GM21619 (cell line): ENCODE data around the gene SDF4.
"Not testable (repeated sequence)": the region's sequence is repeated elsewhere in the genome, so short reads cannot be mapped to it uniquely, and the experiment has no call there.

Experiments
- ATAC-seq: cut with Tn5 transposase; IDR thresholded peaks from one replicate; pipeline ENCODE4 v1.9.1; 2021; ENCODE audit not compliant: unreplicated experiment

SDF4 gene

DNA sequence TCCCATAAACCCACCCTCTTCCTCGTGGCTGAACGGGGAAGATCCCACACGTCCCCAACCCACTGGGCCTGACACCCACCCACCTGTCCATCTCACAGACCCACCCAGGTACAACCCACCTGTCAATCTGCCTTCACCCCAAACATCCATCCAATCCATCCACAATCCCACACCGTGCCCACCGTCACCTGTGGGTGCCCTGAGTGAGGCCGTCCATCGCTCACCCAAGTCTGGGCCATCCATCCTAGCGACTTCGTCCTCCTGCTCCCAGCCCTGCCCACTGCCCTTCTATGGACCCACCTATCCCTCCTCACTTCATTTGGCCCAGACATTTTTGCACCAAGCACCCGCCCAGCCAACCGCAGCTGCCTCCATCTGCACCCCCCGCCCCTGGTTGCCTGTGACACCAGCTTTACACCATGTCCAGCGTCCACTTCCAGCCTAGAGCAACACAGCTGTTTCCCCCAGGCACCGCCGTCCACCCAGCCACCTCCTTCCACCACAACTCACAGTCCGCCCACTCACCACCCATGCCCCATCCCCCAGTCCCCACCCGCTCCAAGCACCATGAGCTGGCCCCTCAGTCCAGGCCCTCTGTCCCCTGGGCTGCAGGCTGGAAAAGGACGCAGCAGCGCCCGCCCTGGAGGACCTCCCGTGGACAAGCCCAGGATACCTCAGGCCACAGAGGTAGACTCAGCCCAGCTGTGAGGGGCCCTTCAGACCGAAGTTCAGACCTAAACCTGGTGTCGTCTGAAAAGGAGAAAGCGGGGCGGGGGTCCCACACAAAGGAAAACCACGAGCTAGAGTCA is 50.5 kb downstream of the SDF4 start:
- no peak for ATAC-seq

DNA sequence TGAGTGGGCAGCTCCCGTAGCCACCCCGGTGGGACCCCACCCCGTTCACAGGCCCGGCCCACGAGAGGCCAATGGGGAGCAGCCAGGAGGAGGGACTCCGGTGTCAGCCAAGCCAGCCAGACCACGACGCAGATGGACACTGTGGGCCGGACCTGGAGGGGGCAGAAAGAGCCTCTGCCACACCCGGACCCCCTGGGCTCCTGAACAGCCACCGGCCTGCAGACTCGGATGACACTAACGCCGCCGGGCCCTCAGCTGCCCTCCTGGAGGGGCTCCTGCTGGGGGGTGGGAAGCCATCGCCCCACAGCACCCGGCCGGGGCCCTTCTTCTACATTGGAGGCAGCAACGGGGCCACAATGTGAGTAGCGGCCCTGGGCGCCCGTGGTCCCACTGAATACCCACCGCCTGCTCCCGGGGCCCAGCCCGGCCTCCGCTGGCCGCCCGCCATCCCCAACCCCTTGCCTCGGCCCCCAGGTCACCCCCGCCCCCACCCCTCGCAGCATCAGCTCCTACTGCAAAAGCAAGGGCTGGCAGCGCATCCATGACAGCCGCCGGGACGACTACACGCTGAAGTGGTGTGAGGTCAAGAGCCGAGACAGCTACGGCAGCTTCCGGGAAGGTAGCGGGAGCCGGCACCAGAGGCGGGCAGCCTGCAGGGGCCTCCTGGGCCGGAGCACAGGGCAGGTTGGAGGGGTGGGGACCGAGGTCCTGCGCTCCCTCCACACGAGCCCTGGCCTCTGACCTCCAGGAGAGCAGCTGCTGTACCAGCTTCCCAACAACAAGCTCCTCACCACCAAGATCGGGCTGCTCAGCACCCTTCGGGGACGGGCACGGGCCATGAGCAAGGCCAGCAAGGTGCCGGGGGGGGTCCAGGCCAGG is 51.6 kb downstream of the SDF4 start:
- ATAC-seq, result no peak

DNA sequence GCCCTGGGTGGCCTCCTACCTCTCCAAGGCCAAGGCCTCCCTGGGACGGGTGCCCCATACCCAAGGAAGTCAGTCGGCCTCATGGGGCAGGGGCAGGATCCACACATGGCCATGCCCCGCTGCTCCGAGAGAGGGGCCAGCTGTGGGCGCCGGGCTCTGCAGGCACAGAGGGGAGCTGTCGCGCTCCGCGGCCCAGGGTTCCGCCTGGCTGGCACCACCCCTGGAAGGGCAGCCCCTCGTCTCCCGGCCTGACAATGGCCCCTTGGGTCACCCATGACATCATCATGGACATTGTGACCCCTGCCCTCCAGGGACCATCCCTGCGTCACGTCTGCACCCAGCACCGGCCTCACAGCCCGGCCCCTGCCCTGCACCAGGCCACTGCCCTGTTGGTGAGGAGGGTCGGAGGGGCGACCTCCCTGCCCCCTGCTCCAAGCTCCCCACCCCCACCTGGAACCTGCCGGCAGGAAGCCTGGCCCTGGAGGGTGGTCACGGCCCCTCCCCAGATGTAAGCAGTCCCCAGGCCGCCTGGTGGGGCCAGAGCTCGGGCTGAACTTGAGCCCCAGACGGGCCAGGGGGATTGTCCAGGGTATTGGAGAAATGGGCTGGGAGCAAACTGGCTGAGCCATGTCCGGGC is 52.3 kb downstream of the SDF4 start:
- no peak for ATAC-seq

DNA sequence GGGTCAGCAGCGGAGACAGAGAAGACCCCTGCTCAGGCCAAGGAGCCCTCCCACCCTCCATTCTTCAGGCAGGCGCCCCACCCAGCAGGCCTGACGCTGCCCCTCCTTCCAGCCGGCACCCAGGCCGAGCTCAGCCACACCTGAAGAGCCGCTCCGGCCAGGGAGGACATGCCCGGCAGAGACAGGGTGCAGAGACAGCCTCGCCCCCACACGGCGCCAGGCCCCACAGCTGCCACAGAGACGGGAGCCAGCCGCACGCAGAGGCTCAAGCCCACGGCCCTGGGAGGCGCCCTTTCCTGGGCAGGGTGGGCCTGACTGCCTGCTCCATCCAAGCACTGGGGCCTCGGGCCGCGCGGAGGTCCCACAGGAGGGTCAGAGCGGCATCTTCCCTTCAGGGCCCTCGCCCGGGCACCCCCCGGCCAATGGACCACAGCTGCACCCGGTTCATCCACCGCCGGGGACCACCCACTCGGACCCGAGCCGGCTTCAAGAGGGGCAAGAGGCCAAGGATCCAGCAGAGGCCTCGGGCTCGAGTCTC is 52.9 kb downstream of the SDF4 start:
- ATAC-seq, result no peak

DNA sequence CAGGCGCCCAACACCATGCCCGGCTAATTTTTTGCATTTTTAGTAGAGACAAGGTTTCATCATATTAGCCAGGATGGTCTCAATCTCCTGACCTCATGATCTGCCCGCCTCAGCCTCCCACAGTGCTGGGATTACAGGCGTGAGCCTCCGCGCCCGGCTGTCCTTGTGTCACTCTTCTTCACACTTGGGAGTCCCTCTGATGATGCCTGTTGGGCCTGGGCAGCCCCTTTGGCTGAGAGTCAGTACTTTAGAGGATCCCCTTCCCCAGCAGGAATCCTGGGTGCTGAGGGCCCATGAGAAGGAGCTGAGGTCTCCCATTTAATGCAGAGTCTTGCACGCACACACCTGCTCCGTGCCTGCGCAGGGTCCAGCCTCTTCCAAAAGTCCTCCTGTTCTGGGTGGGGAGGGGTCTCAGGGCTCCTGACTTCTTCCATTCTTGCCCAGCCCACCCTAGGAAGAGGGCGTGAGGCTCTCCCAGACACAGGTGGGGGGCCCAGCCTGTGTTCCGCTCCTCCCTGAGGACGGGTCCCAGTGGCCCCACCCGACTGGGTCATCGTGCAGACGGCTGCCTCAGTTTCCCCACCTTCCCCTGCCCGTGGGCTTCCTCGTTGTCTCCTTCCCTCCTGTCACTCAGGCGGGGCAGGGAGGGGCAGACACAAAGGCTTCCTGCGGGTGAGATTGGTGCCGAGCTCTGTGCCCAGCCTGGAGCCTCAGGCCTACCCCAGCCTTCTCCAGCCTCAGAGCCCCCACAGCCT is 54.2 kb downstream of the SDF4 start:
- no peak for ATAC-seq

DNA sequence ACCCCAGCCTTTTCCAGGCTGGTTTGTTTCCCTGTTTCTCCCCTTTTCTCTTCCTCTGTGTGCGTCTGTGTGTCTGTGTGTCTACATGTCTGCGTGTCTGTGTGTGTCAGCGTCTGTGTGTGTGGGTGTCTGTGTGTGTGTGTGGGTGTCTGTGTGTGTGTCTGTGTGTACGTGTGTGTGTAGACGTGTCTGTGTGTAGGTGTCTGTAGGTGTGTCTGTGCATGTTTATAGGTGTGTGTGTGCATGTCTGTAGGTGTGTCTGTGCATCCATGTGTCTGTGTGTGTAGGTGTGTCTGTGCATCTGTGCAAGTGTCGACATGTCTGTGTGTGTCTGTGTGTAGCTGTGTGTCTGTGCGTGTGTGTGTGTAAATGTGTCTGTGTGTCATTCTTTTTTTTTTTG is 54.9 kb downstream of the SDF4 start:
- no peak for ATAC-seq

DNA sequence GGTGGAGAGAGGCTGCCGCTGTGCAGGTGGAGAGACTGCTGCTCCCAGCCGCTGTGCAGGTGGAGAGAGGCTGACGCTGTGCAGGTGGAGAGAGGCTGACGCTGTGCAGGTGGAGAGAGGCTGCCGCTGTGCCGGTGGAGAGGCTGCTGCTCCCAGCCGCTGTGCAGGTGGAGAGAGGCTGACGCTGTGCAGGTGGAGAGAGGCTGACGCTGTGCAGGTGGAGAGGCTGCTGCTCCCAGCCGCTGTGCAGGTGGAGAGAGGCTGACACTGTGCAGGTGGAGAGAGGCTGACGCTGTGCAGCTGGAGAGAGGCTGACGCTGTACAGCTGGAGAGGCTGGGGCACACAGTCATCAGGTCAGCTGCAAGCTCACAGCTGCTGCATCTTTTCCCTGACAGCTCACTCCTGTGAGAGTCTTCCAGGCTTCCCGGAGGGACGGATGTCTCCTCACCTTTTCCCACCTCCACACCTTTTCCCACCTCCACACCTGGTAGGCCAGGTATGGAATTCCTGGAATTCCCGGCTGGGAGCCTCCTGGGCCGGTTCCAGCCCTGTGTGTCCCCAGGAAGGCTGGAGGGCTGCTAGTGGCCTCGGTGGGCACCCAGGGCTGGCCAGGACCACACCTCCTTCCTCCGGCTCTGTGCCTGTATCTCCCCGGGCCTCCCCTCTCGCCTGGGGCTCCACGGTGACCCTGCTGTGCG is 55.6 kb downstream of the SDF4 start:
- not testable (repeated sequence) for ATAC-seq

DNA sequence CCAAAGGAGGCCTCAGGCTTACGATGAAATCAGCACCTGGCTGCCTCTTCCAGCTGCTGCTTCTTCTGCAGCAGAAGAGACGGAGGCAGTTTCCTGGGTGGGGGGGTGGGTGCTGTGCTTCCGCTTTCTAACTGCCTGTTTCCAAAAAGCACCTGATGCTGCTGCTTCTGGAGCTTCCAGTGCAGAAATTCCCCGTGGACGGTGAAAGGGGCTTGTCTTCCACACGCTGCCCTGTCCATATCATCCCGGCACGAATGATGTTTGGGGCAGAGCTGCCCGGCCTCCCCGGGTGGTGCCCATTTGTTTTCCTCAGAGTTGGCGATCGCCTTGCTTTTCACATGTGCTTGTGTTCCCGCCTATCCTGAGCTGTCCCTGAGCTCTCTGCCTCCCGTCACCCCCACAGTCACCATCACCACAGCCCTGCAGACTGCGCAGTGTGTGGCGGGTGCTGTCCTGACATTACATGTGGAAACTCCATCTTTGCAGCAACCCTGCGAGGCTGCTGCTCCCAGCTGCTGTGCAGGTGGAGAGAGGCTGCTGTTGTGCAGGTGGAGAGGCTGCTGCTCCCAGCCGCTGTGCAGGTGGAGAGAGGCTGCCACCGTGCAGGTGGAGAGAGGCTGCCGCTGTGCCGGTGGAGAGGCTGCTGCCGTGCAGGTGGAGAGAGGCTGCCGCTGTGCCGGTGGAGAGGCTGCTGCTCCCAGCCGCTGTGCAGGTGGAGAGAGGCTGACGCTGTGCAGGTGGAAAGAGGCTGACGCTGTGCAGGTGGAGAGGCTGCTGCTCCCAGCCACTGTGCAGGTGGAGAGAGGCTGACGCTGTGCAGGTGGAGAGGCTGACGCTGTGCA is 56.4 kb downstream of the SDF4 start:
- no peak for ATAC-seq

DNA sequence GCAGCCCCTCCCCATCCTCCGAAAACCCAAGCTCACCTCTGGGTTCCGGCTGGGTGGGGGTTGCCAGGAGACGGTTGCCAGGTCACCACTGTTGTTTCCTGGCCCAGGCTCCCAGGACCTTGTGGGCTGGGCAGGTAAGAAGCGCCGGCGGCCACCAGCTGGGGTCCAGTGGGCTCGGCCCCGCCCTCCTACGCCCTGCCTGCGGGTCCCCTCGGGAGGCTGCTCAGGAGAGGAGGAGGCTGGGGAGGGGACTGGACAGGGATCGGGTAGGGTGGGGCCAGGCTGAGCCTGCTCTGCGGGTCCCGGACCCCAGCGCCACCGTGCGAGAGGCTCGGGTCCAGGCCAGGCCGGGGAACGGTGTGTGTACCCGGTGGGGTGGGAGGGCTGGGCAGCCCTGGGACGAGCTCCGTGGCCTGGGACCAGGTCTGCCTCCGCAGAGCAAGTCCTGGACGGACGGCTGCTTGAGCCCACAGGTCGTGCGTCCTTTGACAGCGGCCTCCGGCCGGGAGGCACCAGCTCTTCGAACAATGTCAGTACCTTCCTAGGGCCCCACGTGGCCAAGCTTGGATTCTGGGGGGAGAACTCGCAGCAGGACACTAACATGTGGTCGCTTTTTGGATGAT is 57.9 kb downstream of the SDF4 start, which contains the start of gene TTLL10:
TSS of gene TTLL10 (plus strand) at position 88 of the 623 bp plus-strand sequence. CDS start 5,336 bp downstream, outside the sequence.
- ATAC-seq, result no peak

DNA sequence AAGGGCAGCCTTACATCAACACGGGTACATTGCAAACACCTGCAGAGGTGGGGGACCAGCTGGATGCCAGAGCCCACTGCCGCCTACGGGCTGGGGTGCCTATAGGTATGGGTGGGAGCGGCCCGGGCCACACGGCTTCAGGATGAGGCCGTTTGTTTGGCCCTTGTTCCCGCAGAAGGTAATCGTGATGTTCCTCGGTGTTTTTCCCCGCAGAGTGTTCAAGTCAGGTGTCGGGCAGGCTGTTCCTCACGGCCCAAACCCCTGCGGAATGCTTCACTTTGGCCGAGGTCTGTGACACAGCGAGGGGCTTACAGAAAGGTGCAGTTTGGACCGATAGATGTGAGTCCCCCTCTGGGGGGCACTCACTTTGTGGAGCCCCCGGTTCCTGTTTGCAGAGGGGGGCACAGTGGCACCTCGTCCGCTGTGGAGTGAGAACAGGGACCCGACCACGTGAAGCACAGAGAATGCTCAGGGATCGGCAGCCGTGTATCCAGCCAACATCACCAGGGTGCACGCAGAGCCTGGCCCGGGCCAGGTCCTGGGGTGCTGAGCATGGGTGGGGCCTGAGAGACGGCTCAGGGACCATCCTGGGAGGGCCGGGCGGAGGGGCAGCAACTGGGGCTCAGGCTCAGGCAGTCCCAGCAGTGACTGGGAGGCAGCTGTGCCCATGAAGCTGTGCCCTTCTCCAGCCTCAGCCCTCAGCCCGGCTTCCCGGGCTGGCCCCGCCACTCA is 58.6 kb downstream of the SDF4 start:
- no peak for ATAC-seq

DNA sequence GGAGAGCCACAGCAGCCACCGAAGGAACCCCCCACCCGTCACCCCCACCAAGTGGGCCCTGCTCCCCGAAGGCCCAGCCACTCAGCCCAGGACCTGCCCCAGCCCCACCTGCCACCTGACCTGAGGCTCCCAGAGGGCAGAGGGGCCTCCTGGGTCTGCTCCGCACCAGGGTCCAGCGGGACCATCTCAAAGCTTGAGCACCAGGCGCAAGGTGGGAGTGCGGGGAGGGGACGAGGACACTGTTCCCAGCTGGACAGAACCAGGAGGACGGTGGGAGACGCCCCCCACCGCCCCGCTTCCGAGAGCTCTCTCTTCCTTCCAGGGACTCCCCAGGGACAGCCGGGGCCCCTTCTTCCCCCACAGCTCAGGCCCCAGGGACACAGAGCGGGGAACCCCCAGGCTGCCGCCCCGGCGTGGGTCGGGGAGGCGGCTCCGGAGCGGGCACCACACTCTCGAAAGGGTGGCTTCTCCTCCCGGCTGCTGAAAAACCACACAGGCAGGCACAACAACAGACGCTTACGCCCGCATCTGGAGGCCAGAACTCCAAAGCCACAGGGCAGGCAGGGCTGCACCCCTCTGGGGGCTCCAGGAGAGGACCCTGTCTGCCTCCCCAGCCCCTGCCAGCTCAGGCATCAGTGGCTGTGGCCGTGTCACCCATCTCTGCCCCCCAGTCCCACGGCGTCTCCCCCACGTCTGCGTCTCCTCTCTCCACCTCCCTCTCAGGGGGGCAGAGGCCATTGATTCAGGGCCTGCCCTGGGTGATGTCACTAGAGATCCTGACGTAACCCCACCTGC is 60.1 kb downstream of the SDF4 start:
- ATAC-seq, result no peak

DNA sequence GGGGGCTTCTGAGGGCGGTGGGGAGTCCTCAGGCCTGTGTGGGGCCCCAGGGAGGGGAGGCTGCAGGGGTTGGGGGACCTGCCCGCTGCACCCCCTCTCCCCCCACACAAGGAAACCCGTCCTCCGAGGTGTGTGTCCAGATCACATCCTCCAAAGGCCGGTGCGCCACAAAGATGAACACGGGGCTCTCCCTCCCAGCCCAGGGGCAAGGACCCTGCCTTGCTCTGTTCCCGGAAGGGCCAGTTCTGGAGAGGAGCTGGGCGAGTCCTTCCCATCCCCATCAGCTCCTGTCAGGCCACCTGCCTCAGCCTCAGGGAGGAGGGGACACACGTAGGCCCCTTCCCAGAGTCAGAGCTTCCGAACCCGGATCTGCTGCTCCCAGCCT is 60.6 kb downstream of the SDF4 start:
- no peak for ATAC-seq

DNA sequence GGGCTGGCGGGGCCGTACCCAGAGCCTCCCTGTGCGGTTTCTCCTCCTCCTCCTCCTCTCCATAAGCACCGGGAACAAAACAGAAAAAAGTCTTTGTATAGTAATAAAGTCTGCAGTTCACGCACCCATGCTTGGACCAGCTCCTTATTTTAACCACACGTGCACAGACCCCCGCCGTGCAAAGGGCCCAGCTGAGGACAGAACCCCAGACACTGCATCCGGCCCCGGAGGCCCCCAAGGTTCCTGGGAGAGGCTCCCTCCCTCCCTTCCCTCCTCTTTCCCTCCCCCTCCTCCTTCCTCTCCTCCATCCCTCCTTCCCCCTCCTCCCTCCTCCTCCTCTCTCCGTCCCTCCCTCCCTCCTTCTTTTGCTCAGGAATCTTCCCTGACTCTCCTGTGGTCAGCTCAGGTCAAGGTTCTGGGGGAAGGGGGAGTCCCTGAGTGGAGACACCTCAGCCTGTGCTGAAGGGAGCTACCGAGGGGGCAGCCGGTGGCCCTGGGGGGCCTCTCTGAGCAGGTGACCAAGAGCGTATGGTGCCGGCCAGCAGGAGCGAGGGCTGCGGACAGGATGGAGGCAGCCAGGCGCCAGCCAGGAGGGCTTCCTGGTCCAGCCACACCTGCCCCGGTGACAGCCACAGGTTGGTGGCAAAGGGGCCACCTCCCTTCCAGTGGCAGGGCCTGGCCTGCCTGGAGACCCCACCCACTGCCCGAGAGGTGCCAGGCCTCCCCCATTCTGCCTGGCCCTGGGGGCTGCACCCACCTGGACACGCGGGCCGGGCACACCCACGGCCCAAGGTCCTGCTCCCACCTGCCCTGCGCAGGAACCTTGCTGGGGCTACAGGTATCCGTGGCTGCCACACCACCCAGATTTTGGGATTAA is 61.3 kb downstream of the SDF4 start:
- no peak for ATAC-seq

DNA sequence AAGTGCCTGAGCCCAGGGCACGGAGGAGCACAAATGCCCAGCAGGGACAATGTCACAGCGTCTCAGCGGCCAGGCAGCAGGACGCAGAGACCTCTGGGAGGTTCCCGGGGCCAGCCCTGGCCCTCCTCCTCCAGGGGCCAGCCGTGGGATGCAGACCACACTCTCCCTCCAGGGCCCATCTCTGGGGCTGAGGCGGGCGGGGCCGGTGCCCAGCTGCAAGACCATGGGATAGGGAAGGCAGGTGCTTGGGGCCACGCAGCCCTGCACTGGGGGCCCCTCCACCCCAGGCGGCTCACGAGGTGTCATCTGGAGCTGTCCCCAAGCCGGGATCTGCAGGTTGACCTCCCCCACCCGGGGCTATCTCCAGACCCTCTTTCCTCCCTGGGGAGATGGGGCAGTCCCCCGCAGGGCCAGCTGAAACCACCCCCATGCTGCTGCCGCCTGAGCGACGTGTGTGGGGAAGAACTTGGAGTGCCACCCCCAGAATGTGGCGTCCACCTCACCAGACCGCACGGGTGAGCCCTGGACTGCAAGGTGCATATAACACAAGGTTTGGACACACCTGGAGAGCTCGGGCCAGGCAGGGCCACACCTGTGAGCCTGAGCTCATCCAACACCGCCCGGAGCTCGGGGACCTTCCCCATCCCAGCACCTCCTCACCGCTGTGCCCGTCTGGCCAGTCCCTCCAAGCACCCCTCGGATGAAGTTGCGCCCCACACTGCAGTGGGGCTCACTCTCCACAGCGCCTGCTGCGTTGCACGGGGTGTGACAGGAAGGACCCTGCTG is 62.2 kb downstream of the SDF4 start:
- no peak for ATAC-seq
